ENCODE data around the gene RRAS2.

The RRAS2 gene

GRCh38 chr11:14305649-14306048 is 53.3 kb downstream of the RRAS2 start:
- TF ChIP-seq POLR2AphosphoS5 (IDR thresholded peaks at IDR 0.05; ENCODE audit: low read depth, low read length), result no peak
- TF ChIP-seq REST (IDR thresholded peaks at IDR 0.05; ENCODE audit: insufficient read depth in 1 of 2, low read depth in 2 of 2, low read length in 2 of 2), result no peak
- no peak for TF ChIP-seq TAF1 (IDR thresholded peaks at IDR 0.05; ENCODE audit: borderline replicate concordance, insufficient read depth, low read length)
- no peak for TF ChIP-seq FOXP2 (optimal IDR thresholded peaks at IDR 0.05; ENCODE audit: borderline replicate concordance, extremely low read depth, extremely low read length, insufficient read depth)
- TF ChIP-seq SIN3A (IDR thresholded peaks at IDR 0.05; ENCODE audit: borderline replicate concordance, insufficient read depth, low read length), result no peak

GRCh38 chr11:14304601-14305000 is 54.4 kb downstream of the RRAS2 start:
- no peak for TF ChIP-seq TAF1 (IDR thresholded peaks at IDR 0.05; ENCODE audit: borderline replicate concordance, insufficient read depth, low read length)

GRCh38 chr11:14300661-14301304 is 58.2 kb downstream of the RRAS2 start:
- TF ChIP-seq POLR2AphosphoS5 (IDR thresholded peaks at IDR 0.05; ENCODE audit: low read depth, low read length) (no peak), FOXP2 (optimal IDR thresholded peaks at IDR 0.05; ENCODE audit: borderline replicate concordance, extremely low read depth, extremely low read length, insufficient read depth) (no peak), SIN3A (IDR thresholded peaks at IDR 0.05; ENCODE audit: borderline replicate concordance, insufficient read depth, low read length) (no peak), TAF1 (IDR thresholded peaks at IDR 0.05; ENCODE audit: borderline replicate concordance, insufficient read depth, low read length) (no peak), REST (IDR thresholded peaks at IDR 0.05; ENCODE audit: insufficient read depth in 1 of 2, low read depth in 2 of 2, low read length in 2 of 2) (no peak)

- TF ChIP-seq FOXP2 (optimal IDR thresholded peaks at IDR 0.05; ENCODE audit: borderline replicate concordance, extremely low read depth, extremely low read length, insufficient read depth) (no peak), REST (IDR thresholded peaks at IDR 0.05; ENCODE audit: insufficient read depth in 1 of 2, low read depth in 2 of 2, low read length in 2 of 2) (no peak), TAF1 (IDR thresholded peaks at IDR 0.05; ENCODE audit: borderline replicate concordance, insufficient read depth, low read length) (no peak), SIN3A (IDR thresholded peaks at IDR 0.05; ENCODE audit: borderline replicate concordance, insufficient read depth, low read length) (no peak), POLR2AphosphoS5 (IDR thresholded peaks at IDR 0.05; ENCODE audit: low read depth, low read length) (no peak)
These were observed 59.1 kb downstream of the RRAS2 start for GRCh38 chr11:14299921-14300320.

GRCh38 chr11:14290422-14290821 is 68.6 kb downstream of the RRAS2 start:
- no peak for TF ChIP-seq REST (IDR thresholded peaks at IDR 0.05; ENCODE audit: insufficient read depth in 1 of 2, low read depth in 2 of 2, low read length in 2 of 2)
- TF ChIP-seq FOXP2 (optimal IDR thresholded peaks at IDR 0.05; ENCODE audit: borderline replicate concordance, extremely low read depth, extremely low read length, insufficient read depth), result no peak
- TF ChIP-seq SIN3A (IDR thresholded peaks at IDR 0.05; ENCODE audit: borderline replicate concordance, insufficient read depth, low read length), result no peak
- TF ChIP-seq POLR2AphosphoS5 (IDR thresholded peaks at IDR 0.05; ENCODE audit: low read depth, low read length), result no peak
